Measurements from ENCODE around the gene FBXO44. TPM values are rescaled to one million over a fixed set of nuclear protein-coding genes. Genes with fewer than 3 reads are reported as not detected.
A peak's percentile ranks its signal among the peaks of the same experiment; 100 is the strongest.

Gene FBXO44
- polyA plus RNA-seq, 2 of the 4 experiments (the other 2 are of a cell fraction), result 10.4 to 26.9 TPM

GRCh38 chr1:11616766-11617165 is 37.9 kb upstream of the FBXO44 start:
- no peak for TF ChIP-seq ELK1 (IDR thresholded peaks at IDR 0.05; ENCODE audit: low read depth, low read length)
- TF ChIP-seq CBX2 (IDR thresholded peaks at IDR 0.05; ENCODE audit: borderline replicate concordance, low read depth), result no peak
- no peak for TF ChIP-seq BCL3 (IDR thresholded peaks at IDR 0.05)
- TF ChIP-seq NFE2L2 (conservative IDR thresholded peaks at IDR 0.05; ENCODE audit: low read length), result no peak
- no peak for TF ChIP-seq FOXS1 (CRISPR knock-in tag; IDR thresholded peaks at IDR 0.05)
- no peak for TF ChIP-seq EHMT2 (IDR thresholded peaks at IDR 0.05; ENCODE audit: low read depth)
- TF ChIP-seq RAD21 (conservative IDR thresholded peaks at IDR 0.05 in 1 of 2, IDR thresholded peaks at IDR 0.05 in 1 of 2), result no peak
- no peak for TF ChIP-seq NPAS2 (CRISPR knock-in tag; IDR thresholded peaks at IDR 0.05; ENCODE audit: borderline replicate concordance)
- no peak for TF ChIP-seq JUN (IDR thresholded peaks at IDR 0.05)
- TF ChIP-seq RCOR1 (IDR thresholded peaks at IDR 0.05; ENCODE audit: low read depth, low read length), result no peak
- no peak for TF ChIP-seq ZNF302 (CRISPR knock-in tag; IDR thresholded peaks at IDR 0.05)
- TF ChIP-seq PBX3 (IDR thresholded peaks at IDR 0.05), result no peak
- TF ChIP-seq USF2 (IDR thresholded peaks at IDR 0.05), result no peak
- no peak for TF ChIP-seq HMGXB4 (CRISPR knock-in tag; IDR thresholded peaks at IDR 0.05; ENCODE audit: borderline replicate concordance)
- no peak for TF ChIP-seq GATA3 (IDR thresholded peaks at IDR 0.05; ENCODE audit: borderline replicate concordance)
- TF ChIP-seq POLR2A (IDR thresholded peaks at IDR 0.05; ENCODE audit: low read length), result no peak
- POLR2A ChIA-PET, result no interaction called here
- 25% methylated on average over 7 of the region's 7 CpGs for WGBS (ENCODE audit: missing lambda C conversion rate)
- DNase-seq (ENCODE audit: low read depth in 1 of 2, low spot score in 1 of 2), result no peak
- Histone ChIP-seq H3K4me3 (no peak overlapping the region), H3K4me1 (no peaks in the 10 kb centered on the region), H3K9me3 (no peaks in the 10 kb centered on the region), H3K4me2 (no peak overlapping the region), H3K27ac (no peak overlapping the region)
- CTCF ChIA-PET, result interaction anchor here (1.1 to 1.3 kb wide), 2 partner anchors 25 to 138 kb away, joined by 3 read pairs; partner anchors contain the start of gene DISP3
- no peak for ATAC-seq
- no peak for FAIRE-seq

- no peak for TF ChIP-seq PBX3 (IDR thresholded peaks at IDR 0.05)
- TF ChIP-seq JUN (IDR thresholded peaks at IDR 0.05), result no peak
- TF ChIP-seq ZFP36 (IDR thresholded peaks at IDR 0.05; ENCODE audit: borderline replicate concordance, partially characterized antibody), result no peak
- TF ChIP-seq CTCF (IDR thresholded peaks at IDR 0.05), result no peak
- TF ChIP-seq MYC (IDR thresholded peaks at IDR 0.05; ENCODE audit: borderline replicate concordance, low read length), result no peak
- TF ChIP-seq HES2 (IDR thresholded peaks at IDR 0.05), result no peak
- TF ChIP-seq CBX2 (IDR thresholded peaks at IDR 0.05; ENCODE audit: borderline replicate concordance, low read depth), result no peak
- TF ChIP-seq GATA3 (IDR thresholded peaks at IDR 0.05; ENCODE audit: borderline replicate concordance), result no peak
- no peak overlapping the region for H3K4me2 ChIP-seq
- ChIA-PET CTCF (interaction anchor here (1.1 kb wide), 1 partner anchor 24 kb away, joined by 3 read pairs; no protein-coding TSS in a partner anchor), POLR2A (no interaction called here)
- H3K4me1 ChIP-seq, result no peaks in the 10 kb centered on the region
- ATAC-seq (peak; percentile 37 to 68; a peak in 3 of 6 replicates), FAIRE-seq (no peak), DNase-seq (ENCODE audit: low read depth in 1 of 2, low spot score in 1 of 2) (peak; percentile 14 to 15)
- no peaks in the 10 kb centered on the region for H3K9me3 ChIP-seq
- no peak overlapping the region for H3K27ac ChIP-seq
- WGBS (ENCODE audit: missing lambda C conversion rate), result 15% methylated on average over 5 of the region's 7 CpGs
- no peak overlapping the region for H3K4me3 ChIP-seq
Measured at GRCh38 chr1:11617314-11617713, 37.4 kb upstream of the FBXO44 start.
